Measurements from ENCODE around the gene FGF9.

DNA sequence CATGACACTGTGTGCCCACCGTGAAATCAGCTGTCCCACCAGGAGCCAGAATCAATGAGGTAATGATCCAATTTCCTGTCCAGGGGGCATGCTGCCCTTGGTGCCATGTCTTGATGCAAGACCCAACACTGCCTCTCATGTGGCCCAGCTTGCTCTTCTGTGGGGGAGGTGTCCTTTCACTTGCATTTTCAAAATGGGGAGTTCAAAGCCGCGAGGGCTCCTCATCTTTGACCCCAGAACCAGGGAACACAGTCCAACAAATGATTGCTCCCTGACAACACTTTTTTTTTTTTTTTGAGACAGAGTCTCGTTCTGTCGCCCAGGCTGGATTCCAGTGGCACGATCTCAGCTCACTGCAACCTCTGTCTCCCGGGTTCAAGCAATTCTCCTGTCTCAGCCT, 64.1 kb downstream of the FGF9 start:
- TF ChIP-seq, protein P1, sequence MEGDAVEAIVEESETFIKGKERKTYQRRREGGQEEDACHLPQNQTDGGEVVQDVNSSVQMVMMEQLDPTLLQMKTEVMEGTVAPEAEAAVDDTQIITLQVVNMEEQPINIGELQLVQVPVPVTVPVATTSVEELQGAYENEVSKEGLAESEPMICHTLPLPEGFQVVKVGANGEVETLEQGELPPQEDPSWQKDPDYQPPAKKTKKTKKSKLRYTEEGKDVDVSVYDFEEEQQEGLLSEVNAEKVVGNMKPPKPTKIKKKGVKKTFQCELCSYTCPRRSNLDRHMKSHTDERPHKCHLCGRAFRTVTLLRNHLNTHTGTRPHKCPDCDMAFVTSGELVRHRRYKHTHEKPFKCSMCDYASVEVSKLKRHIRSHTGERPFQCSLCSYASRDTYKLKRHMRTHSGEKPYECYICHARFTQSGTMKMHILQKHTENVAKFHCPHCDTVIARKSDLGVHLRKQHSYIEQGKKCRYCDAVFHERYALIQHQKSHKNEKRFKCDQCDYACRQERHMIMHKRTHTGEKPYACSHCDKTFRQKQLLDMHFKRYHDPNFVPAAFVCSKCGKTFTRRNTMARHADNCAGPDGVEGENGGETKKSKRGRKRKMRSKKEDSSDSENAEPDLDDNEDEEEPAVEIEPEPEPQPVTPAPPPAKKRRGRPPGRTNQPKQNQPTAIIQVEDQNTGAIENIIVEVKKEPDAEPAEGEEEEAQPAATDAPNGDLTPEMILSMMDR (IDR thresholded peaks at IDR 0.05): no peak
- no peak for TF ChIP-seq POLR2AphosphoS5 (IDR thresholded peaks at IDR 0.05)
- TF ChIP-seq POLR2A (IDR thresholded peaks at IDR 0.05): no peak

Data from transverse colon (tissue), 4 donors.